Eye (tissue), 1 donor: Measurements from ENCODE around the gene DCX.
A peak's percentile ranks its signal among the peaks of the same experiment; 100 is the strongest.

Experiments used
- DNase-seq: peaks from one replicate; pipeline ENCODE4 v3.0.0-alpha.2; 2015

The DCX gene

GRCh38 chrX:111302284-111302683 is 109.7 kb downstream of the DCX start:
- DNase-seq = no peak

GRCh38 chrX:111288841-111289240 is 123.2 kb downstream of the DCX start:
- peak; percentile 37 for DNase-seq

GRCh38 chrX:111284631-111285293 is 127.2 kb downstream of the DCX start:
- DNase-seq = peak; percentile 12

- DNase-seq = no peak
Observed at GRCh38 chrX:111283446-111283845, 128.5 kb downstream of the DCX start.

GRCh38 chrX:111282991-111283390 is 129.0 kb downstream of the DCX start:
- DNase-seq = no peak

GRCh38 chrX:111282139-111282538 is 129.9 kb downstream of the DCX start:
- DNase-seq = no peak

GRCh38 chrX:111270339-111270738 is 141.7 kb downstream of the DCX start, which contains the start of gene CAPN6:
CAPN6 (minus strand) TSS chrX:111270483; CDS start chrX:111263936, 6,547 bp downstream.
- peak; percentile 37 for DNase-seq

GRCh38 chrX:111268506-111268905 is 143.5 kb downstream of the DCX start:
- no peak for DNase-seq

- DNase-seq = no peak
Observed at GRCh38 chrX:111265486-111265885, 146.5 kb downstream of the DCX start.

GRCh38 chrX:111264385-111264784 is 147.6 kb downstream of the DCX start:
- no peak for DNase-seq

GRCh38 chrX:111262086-111262485 is 149.9 kb downstream of the DCX start:
- no peak for DNase-seq

GRCh38 chrX:111260451-111260850 is 151.5 kb downstream of the DCX start:
- no peak for DNase-seq

- no peak for DNase-seq
Observed at GRCh38 chrX:111259559-111259958, 152.4 kb downstream of the DCX start.

- DNase-seq = no peak
Observed at GRCh38 chrX:111257733-111258132, 154.3 kb downstream of the DCX start.

- DNase-seq = no peak
Observed at GRCh38 chrX:111254896-111255693, 156.9 kb downstream of the DCX start.

GRCh38 chrX:111244235-111244750 is 167.7 kb downstream of the DCX start:
- peak; percentile 45 for DNase-seq
